GM12801 (cell line): Measurements from ENCODE around the gene ANTXRL.

ENCODE experiments used
- CTCF ChIP-seq: IDR thresholded peaks from one replicate; pipeline ENCODE4 v1.5.1; 2011; ENCODE audit warnings: control low read depth; ENCODE audit not compliant: insufficient read length; ENCODE audit errors: extremely low read depth

Gene ANTXRL

GRCh38 chr10:46325021-46325420 lies 38.2 kb downstream of the ANTXRL start:
- TF ChIP-seq CTCF: no peak

- no peak for TF ChIP-seq CTCF
Measured at GRCh38 chr10:46326066-46326465, 39.3 kb downstream of the ANTXRL start.

- no peak for TF ChIP-seq CTCF
Measured at GRCh38 chr10:46326971-46327370, 40.2 kb downstream of the ANTXRL start.

GRCh38 chr10:46327685-46328084 lies 40.9 kb downstream of the ANTXRL start:
- TF ChIP-seq CTCF: no peak

GRCh38 chr10:46328853-46329689 lies 42.3 kb downstream of the ANTXRL start:
- no peak for TF ChIP-seq CTCF

- no peak for TF ChIP-seq CTCF
Measured at GRCh38 chr10:46329690-46330016, 42.9 kb downstream of the ANTXRL start.

- TF ChIP-seq CTCF: no peak
Measured at GRCh38 chr10:46330894-46331293, 44.1 kb downstream of the ANTXRL start.
